Vagina (tissue), 2 donors: ENCODE data around the gene PHLDA2.

Experiments
- POLR2A ChIP-seq, 2 donors: fragments of 450-650 bp; IDR thresholded peaks; one replicate each; pipeline ENCODE4 v1.6.1; 2017; ENCODE audit warnings: antibody characterized with exemption in 2 of 2, mild to moderate bottlenecking in 2 of 2, moderate library complexity in 2 of 2
- TF ChIP-seq, protein P1 (sequence below), 3 experiments: fragments of 450-650 bp in 2 of 3; fragments of 200-600 bp in 1 of 3; sonication (generic) in 1 of 3; IDR thresholded peaks; one replicate each; pipeline ENCODE4 v1.5.1; 2017 to 2019; ENCODE audit warnings: antibody characterized with exemption in 3 of 3, mild to moderate bottlenecking in 2 of 3, moderate library complexity in 2 of 3

DNA sequence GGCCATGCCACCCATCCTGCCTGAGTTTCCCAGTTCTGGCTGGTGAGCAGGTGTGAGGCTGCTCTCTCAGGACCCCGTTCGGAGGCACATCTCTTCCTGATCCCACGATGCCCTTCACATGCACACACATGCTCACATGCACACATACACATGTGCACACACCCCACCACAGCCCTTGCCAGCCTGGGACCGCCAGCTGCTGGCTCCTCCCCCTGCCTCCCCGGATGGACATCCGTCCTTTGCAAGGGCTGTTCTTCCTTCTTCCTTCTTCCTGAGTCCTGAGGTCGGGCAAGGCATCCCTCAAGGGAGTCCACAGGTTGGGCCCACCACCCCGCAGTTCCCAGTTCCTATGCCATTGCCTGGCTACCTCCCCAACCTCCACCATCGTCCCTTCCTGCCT, 33.2 kb downstream of the PHLDA2 start:
- TF ChIP-seq, protein P1, sequence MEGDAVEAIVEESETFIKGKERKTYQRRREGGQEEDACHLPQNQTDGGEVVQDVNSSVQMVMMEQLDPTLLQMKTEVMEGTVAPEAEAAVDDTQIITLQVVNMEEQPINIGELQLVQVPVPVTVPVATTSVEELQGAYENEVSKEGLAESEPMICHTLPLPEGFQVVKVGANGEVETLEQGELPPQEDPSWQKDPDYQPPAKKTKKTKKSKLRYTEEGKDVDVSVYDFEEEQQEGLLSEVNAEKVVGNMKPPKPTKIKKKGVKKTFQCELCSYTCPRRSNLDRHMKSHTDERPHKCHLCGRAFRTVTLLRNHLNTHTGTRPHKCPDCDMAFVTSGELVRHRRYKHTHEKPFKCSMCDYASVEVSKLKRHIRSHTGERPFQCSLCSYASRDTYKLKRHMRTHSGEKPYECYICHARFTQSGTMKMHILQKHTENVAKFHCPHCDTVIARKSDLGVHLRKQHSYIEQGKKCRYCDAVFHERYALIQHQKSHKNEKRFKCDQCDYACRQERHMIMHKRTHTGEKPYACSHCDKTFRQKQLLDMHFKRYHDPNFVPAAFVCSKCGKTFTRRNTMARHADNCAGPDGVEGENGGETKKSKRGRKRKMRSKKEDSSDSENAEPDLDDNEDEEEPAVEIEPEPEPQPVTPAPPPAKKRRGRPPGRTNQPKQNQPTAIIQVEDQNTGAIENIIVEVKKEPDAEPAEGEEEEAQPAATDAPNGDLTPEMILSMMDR (IDR thresholded peaks at IDR 0.05), result no peak
- no peak for TF ChIP-seq POLR2A (IDR thresholded peaks at IDR 0.05)
